K562 (cell line): Measurements from ENCODE around the gene KANK2.

Experiments
- CTCF ChIP-seq, 3 experiments: IDR thresholded peaks in 2 of 3; conservative IDR thresholded peaks in 1 of 3; 2 replicates each; pipeline ENCODE4 v1.5.1; 2011 to 2012; ENCODE audit warnings: low read length in 3 of 3, mild to moderate bottlenecking in 3 of 3, control low read depth in 2 of 3, improper control_type of control experiment in 1 of 3, inconsistent platforms in 1 of 3, low read depth in 1 of 3, mixed read lengths in 1 of 3, moderate library complexity in 1 of 3; ENCODE audit not compliant: insufficient read depth in 2 of 3
- FOSL1 ChIP-seq: fragments of 200-800 bp; sonication (Bioruptor generic); conservative IDR thresholded peaks from 2 replicates; pipeline ENCODE4 v1.6.1; 2016; ENCODE audit warnings: missing genetic modification characterization, missing compliant biosample characterization

GRCh38 chr19:11204076-11204602 is 6.8 kb upstream of the KANK2 start:
- TF ChIP-seq FOSL1 (tag) (no peak), CTCF (IDR thresholded peaks at IDR 0.05 in 2 of 3, conservative IDR thresholded peaks at IDR 0.05 in 1 of 3; ENCODE audit: insufficient read depth in 2 of 3, low read depth in 1 of 3, low read length in 3 of 3) (no peak)
